Spleen (tissue), 7 donors: ENCODE data around the gene OSBPL10.

ENCODE experiments used
- CTCF ChIP-seq, 11 experiments: fragments of 200-600 bp in 7 of 11; fragments of 450-650 bp in 4 of 11; sonication (generic) in 4 of 11; IDR thresholded peaks in 8 of 11; conservative IDR thresholded peaks in 3 of 11; 1 replicate in 7 of 11; 2 replicates in 4 of 11; pipeline versions ENCODE4 v1.4.0 to v1.8.0; 2016 to 2021; ENCODE audit warnings: antibody characterized with exemption in 11 of 11, inconsistent platforms in 4 of 11, mild to moderate bottlenecking in 1 of 11
- POLR2A ChIP-seq, 3 donors: fragments of 450-650 bp; IDR thresholded peaks; one replicate each; pipeline ENCODE4 v1.5.1; 2017; ENCODE audit warnings: antibody characterized with exemption in 3 of 3, mild to moderate bottlenecking in 1 of 3
- donor health status: DM: no; HTN: no; CAD: no; lungs with moderate emphysema.
- donor health status: DM: no; HTN: no; CAD: no.
- donor health status: DM: no; HTN: no; CAD: no.

- TF ChIP-seq CTCF (IDR thresholded peaks at IDR 0.05 in 8 of 11, conservative IDR thresholded peaks at IDR 0.05 in 3 of 11) (no peak), POLR2A (IDR thresholded peaks at IDR 0.05) (no peak)
These were observed 98.2 kb downstream of the OSBPL10 start for GRCh38 chr3:31882895-31883294.
